ENCODE data around the gene LTB4R2. TPM values are rescaled to one million over a fixed set of nuclear protein-coding genes. Genes with fewer than 3 reads are reported as not detected.
A peak's percentile ranks its signal among the peaks of the same experiment; 100 is the strongest.

LTB4R2 gene
- total and polyA plus RNA-seq, 12 donors = 0.42 to 11.1 (median 3.8) TPM

DNA sequence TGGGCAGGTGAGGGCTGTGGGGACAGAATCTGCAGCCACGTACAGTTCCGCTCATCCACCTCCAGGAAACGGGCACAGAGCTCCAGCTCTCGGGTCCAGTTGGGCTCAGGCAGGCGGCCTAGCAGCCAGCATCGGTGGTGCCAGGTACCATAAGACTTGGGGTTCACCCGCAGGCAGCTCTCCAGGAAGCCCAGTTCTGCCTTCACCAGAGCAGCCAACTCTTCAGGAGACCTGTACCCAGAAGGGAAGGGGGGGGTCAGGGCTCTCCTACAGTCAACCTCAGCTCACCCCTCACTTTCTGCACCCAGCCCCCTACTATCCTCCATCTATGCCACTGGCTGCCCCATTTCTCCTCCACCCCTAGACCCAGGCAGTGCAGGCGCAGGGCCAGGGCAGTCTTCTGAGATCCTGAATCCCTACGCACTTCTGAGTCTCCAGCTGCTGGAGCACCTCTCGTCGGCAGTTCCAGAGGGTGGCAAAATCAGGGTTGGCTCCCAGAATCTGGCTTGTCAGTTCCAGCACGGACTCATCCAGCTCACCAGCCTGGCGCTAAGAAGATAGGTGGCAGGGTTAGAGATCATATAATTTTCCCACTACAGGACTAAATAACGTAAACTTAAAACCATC lies 39.9 kb upstream of the LTB4R2 start:
- intact Hi-C loops (cut with DNase I) = no loop called here
- DNase-seq = no peak
- no peaks in the 10 kb centered on the region for H3K27me3 ChIP-seq
- peaks cover 0 to 20% of the 10 kb centered on the region in 2 donors for H3K36me3 ChIP-seq (replicated peaks in 1 of 2)
- no peaks in the 10 kb centered on the region for H3K9me3 ChIP-seq (replicated peaks in 1 of 3)
- H3K4me1 ChIP-seq (replicated peaks in 1 of 2) = peaks cover 5 to 22% of the 10 kb centered on the region in 2 donors
- 96 to 97% (median 97%) methylated on average over 11 to 14 of the region's 14 CpGs for WGBS, 4 donors
- H3K27ac ChIP-seq = no peak overlapping the region
- H3K4me3 ChIP-seq = no peak overlapping the region
- TF ChIP-seq, protein P1, sequence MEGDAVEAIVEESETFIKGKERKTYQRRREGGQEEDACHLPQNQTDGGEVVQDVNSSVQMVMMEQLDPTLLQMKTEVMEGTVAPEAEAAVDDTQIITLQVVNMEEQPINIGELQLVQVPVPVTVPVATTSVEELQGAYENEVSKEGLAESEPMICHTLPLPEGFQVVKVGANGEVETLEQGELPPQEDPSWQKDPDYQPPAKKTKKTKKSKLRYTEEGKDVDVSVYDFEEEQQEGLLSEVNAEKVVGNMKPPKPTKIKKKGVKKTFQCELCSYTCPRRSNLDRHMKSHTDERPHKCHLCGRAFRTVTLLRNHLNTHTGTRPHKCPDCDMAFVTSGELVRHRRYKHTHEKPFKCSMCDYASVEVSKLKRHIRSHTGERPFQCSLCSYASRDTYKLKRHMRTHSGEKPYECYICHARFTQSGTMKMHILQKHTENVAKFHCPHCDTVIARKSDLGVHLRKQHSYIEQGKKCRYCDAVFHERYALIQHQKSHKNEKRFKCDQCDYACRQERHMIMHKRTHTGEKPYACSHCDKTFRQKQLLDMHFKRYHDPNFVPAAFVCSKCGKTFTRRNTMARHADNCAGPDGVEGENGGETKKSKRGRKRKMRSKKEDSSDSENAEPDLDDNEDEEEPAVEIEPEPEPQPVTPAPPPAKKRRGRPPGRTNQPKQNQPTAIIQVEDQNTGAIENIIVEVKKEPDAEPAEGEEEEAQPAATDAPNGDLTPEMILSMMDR (IDR thresholded peaks at IDR 0.05) = no peak
- no peak for TF ChIP-seq POLR2A (IDR thresholded peaks at IDR 0.05)

DNA sequence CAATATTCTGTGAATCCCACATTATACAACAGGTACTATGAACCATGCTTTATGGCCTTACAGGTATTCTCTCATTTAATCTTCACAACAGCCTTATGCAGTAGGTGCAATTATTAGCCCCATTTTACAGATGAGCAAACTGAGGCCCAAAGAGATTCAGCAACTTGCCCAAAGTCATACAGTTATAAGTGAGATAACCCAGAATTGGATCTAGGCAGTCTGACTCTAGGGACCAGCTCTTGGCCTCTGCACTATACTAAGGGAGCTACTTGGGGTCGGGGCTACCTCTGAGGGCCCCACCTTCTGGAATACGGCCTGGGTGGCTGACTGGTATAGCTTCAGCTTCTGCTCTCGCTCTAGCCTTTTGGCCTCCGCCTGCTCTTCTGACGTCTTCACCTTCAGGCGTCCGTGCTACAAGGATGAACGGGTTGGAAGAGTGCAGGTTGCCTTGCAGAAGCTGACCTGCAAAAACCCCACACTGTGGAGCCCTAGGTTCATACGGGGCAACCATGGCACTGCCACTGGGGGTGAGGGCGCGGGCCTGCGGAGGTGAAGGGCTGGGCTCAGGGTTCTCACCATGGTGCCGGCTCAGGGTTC lies 39.3 kb upstream of the LTB4R2 start:
- Histone ChIP-seq H3K27me3 (no peaks in the 10 kb centered on the region), H3K4me3 (peak overlapping the region; percentile 32 to 96 (median 82)), H3K36me3 (replicated peaks in 1 of 2) (peaks cover 0 to 20% of the 10 kb centered on the region in 2 donors), H3K4me1 (replicated peaks in 1 of 2) (peaks cover 5 to 22% of the 10 kb centered on the region in 2 donors), H3K9me3 (replicated peaks in 1 of 3) (no peaks in the 10 kb centered on the region), H3K27ac (peak overlapping the region; percentile 81 to 99 (median 90))
- DNase-seq = peak in 2 of 7 donors; percentile 37 to 60
- TF ChIP-seq POLR2A (IDR thresholded peaks at IDR 0.05) = no peak
- TF ChIP-seq, protein P1 (IDR thresholded peaks at IDR 0.05) = no peak
- WGBS, 4 donors = 12 to 20% (median 13%) methylated on average over 8 to 13 of the region's 13 CpGs
- intact Hi-C loops (cut with DNase I) = no loop called here

DNA sequence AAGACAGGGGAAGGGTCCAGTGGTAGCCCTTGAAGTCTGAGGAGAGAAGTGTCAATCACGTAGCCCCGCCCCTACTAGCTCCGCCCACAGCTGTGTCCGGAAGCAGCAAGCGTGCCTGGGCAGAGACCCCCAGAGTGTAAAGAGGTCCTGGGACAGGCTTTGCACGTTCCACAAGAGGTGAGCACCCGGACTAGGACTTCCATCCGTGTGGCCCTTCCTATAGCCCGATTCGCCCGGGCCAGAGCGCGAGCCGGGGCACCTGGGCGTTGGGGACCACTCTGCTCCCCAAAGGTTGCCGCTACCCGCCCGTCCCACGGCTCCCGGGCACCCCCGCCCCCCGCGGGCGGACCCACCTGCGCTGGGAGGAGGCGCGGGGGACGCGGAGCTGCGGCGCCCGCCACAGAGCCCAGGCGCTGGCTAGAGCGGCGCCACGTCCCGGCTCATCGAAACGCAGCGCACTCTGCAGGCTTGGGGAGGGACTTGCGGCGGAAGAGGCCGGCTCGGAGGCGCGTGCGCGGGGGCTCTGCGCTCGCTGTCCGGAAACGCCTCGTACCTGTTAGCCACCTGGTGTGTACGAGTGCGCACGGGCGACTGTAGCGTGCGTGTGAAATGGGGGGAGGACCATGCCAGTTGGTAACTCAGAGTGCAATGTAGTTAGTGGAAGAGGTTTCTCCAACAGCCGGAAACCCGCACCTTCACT lies 38.7 kb upstream of the LTB4R2 start, which contains the start of gene RABGGTA:
Gene RABGGTA, minus strand, starts transcription at position 464 of the 700 bp plus-strand sequence. CDS start 482 bp downstream, outside the sequence.
- Histone ChIP-seq H3K27ac (peak within 1 kb of the TSS; percentile 81 to 99 (median 90)), H3K36me3 (replicated peaks in 1 of 2) (peaks cover 0 to 18% of the 10 kb centered on the region in 2 donors), H3K27me3 (no peaks in the 10 kb centered on the region), H3K9me3 (replicated peaks in 1 of 3) (no peaks in the 10 kb centered on the region), H3K4me3 (peak within 1 kb of the TSS; percentile 32 to 96 (median 82)), H3K4me1 (replicated peaks in 1 of 2) (peaks cover 5 to 22% of the 10 kb centered on the region in 2 donors)
- TF ChIP-seq, protein P1 (IDR thresholded peaks at IDR 0.05) = peak; percentile 36 to 79 (median 56)
- TF ChIP-seq POLR2A (IDR thresholded peaks at IDR 0.05) = peak; percentile 46 to 78
- peak; percentile 78 to 91 (median 82) for DNase-seq
- WGBS, 4 donors = 0 to 1% (median 0%) methylated on average over 6 to 61 of the region's 61 CpGs
- intact Hi-C loops (cut with DNase I) = no loop called here

DNA sequence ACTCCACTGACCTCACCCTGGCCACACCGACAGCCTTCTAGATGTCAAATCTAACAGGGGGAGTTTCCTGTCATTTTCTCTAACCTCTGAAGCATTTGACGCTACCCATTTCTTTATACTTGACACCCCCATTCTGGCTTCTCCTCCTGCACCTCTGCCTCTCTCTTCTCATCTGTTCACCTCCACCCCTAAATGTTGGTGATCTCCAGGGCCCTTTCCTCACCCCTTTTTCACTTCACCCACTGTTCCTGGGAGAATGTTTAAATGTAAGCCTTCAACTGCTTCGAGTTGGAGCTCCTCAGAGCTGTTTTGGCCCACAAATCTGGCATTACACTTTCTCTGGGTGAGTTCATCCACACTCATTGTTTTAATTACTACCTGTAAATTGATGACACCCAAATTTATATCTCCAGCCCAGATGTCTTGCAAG lies 38.1 kb upstream of the LTB4R2 start:
- peaks cover 5 to 22% of the 10 kb centered on the region in 2 donors for H3K4me1 ChIP-seq (replicated peaks in 1 of 2)
- H3K9me3 ChIP-seq (replicated peaks in 1 of 3) = no peaks in the 10 kb centered on the region
- TF ChIP-seq POLR2A (IDR thresholded peaks at IDR 0.05) = no peak
- intact Hi-C loops (cut with DNase I) = no loop called here
- peak overlapping the region in 3 of 4 donors; percentile 32 to 96 (median 74) for H3K4me3 ChIP-seq
- H3K27ac ChIP-seq = peak overlapping the region in 4 of 5 donors; percentile 87 to 99 (median 92)
- peaks cover 0 to 12% of the 10 kb centered on the region in 2 donors for H3K36me3 ChIP-seq (replicated peaks in 1 of 2)
- DNase-seq = no peak
- 11 to 17% (median 14%) methylated on average over 3 of the region's 3 CpGs for WGBS, 4 donors
- no peaks in the 10 kb centered on the region for H3K27me3 ChIP-seq

Measured in adrenal gland (tissue), 12 donors.